Keratinocyte (primary cell): ENCODE data around the gene HDAC10. TPM values are rescaled to one million over a fixed set of nuclear protein-coding genes. Genes with fewer than 3 reads are reported as not detected.

Experiments
- DNase-seq: peaks from one replicate; pipeline ENCODE4 v3.0.0-alpha.2; 2011; ENCODE audit warnings: low read depth, missing footprints, low spot score
- FAIRE-seq: peaks from 2 replicates; lab custom pipeline; 2011; peaks lifted over from hg19 to GRCh38; lab: Jason Lieb, UNC
- H2AFZ ChIP-seq: 2 replicates; pipeline ENCODE4 v1.6.0; 2012; ENCODE audit warnings: low read length, control low read depth, inconsistent platforms; ENCODE audit not compliant: control insufficient read depth
- H3K27ac ChIP-seq: 2 replicates; pipeline ENCODE4 v1.5.1; 2011; ENCODE audit warnings: low read length; ENCODE audit not compliant: control insufficient read depth, insufficient read depth
- H3K27me3 ChIP-seq: 3 replicates; pipeline ENCODE4 v1.6.0; 2011; ENCODE audit warnings: low read length; ENCODE audit not compliant: control insufficient read depth, insufficient read depth; ENCODE audit errors: extremely low read depth
- H3K36me3 ChIP-seq, 2 experiments: 2 replicates in 1 of 2; 3 replicates in 1 of 2; pipeline ENCODE4 v1.5.1; 2011; ENCODE audit warnings: low read length in 2 of 2, mild to moderate bottlenecking in 1 of 2; ENCODE audit not compliant: control insufficient read depth in 2 of 2, insufficient read depth in 2 of 2; ENCODE audit errors: extremely low read depth in 1 of 2
- H3K4me1 ChIP-seq: 3 replicates; pipeline ENCODE4 v1.5.1; 2011; ENCODE audit warnings: low read length; ENCODE audit not compliant: control insufficient read depth, insufficient read depth; ENCODE audit errors: extremely low read depth
- H3K4me2 ChIP-seq: 3 replicates; pipeline ENCODE4 v1.6.0; 2011; ENCODE audit warnings: low read depth, low read length; ENCODE audit not compliant: control insufficient read depth, insufficient read depth; ENCODE audit errors: extremely low read depth
- H3K4me3 ChIP-seq, 3 experiments: fragments of 200-600 bp in 1 of 3; sonication (generic) in 1 of 3; 2 replicates in 2 of 3; 3 replicates in 1 of 3; pipeline ENCODE4 v1.5.1; 2011 to 2016; ENCODE audit warnings: low read length in 3 of 3, mild to moderate bottlenecking in 3 of 3, control low read depth in 2 of 3, inconsistent platforms in 1 of 3, low read depth in 1 of 3, mixed read lengths in 1 of 3, mixed run types in 1 of 3, moderate library complexity in 1 of 3; ENCODE audit not compliant: control insufficient read depth in 2 of 3, insufficient read depth in 2 of 3; ENCODE audit errors: extremely low read depth in 1 of 3
- H3K79me2 ChIP-seq: 2 replicates; pipeline ENCODE4 v1.6.0; 2012; ENCODE audit warnings: low read length; ENCODE audit not compliant: control insufficient read depth, insufficient read depth
- H3K9ac ChIP-seq: 3 replicates; pipeline ENCODE4 v1.6.0; 2011; ENCODE audit warnings: low read length; ENCODE audit not compliant: control insufficient read depth, insufficient read depth; ENCODE audit errors: extremely low read depth
- H3K9me1 ChIP-seq: 3 replicates; pipeline ENCODE4 v1.6.0; 2011; ENCODE audit warnings: low read length; ENCODE audit not compliant: control insufficient read depth, insufficient read depth; ENCODE audit errors: extremely low read depth
- H3K9me3 ChIP-seq: 2 replicates; pipeline ENCODE4 v1.5.1; 2012; ENCODE audit warnings: low read depth, low read length; ENCODE audit not compliant: control insufficient read depth
- H4K20me1 ChIP-seq: 3 replicates; pipeline ENCODE4 v1.6.0; 2011; ENCODE audit warnings: low read length; ENCODE audit not compliant: control insufficient read depth, insufficient read depth; ENCODE audit errors: extremely low read depth
- CTCF ChIP-seq, 3 experiments: IDR thresholded peaks in 1 of 3; conservative IDR thresholded peaks in 1 of 3; optimal IDR thresholded peaks in 1 of 3; 2 replicates in 2 of 3; 3 replicates in 1 of 3; pipeline versions ENCODE3 to v1.5.1; 2011; ENCODE audit warnings: low read length in 3 of 3, mild to moderate bottlenecking in 3 of 3, moderate library complexity in 2 of 3, control low read depth in 1 of 3, inconsistent platforms in 1 of 3; ENCODE audit not compliant: insufficient read depth in 2 of 3; ENCODE audit errors: extremely low read depth in 1 of 3
- EZH2 ChIP-seq: IDR thresholded peaks from one replicate; pipeline ENCODE4 v1.6.1; 2012; ENCODE audit warnings: inconsistent platforms, mild to moderate bottlenecking, low read length, moderate library complexity
- dilution Hi-C: fragments of 300-500 bp; cut with MboI; formaldehyde crosslinking; loops from one replicate; pipeline ENCODE4 v1.7.0; 2020; ENCODE audit warnings: low sequenced_read_pairs; ENCODE audit not compliant: extremely low pct_ligation_motif_present
- polyA plus RNA-seq, 5 experiments: library from polyadenylated mRNA; depleted of rRNA in 3 of 5; stranded (reverse) in 3 of 5; stranded (forward) in 1 of 5; unstranded in 1 of 5; fragments of >200 nt; gene quantifications; 1 replicate in 1 of 5; 2 replicates in 3 of 5; 3 replicates in 1 of 5; pipeline versions ENCODE4 v1.2.1 to v1.2.3, GENCODE V29; 2011 to 2012; ENCODE audit warnings: missing spikeins in 2 of 5, low read depth in 1 of 5, low replicate concordance in 1 of 5

HDAC10 gene
- polyA plus RNA-seq, 1 donor (not counting 4 experiments of a cell fraction or from before 2014, with no cell fraction given) = 4.7 TPM

- Histone ChIP-seq H4K20me1 (peaks cover 10% of the 10 kb centered on the region), H3K4me2 (no peak overlapping the region), H3K27ac (no peak overlapping the region), H3K9ac (no peak overlapping the region), H3K4me3 (no peak overlapping the region), H2AFZ (no peak overlapping the region), H3K4me1 (peaks cover 18% of the 10 kb centered on the region), H3K9me1 (no peaks in the 10 kb centered on the region), H3K9me3 (no peaks in the 10 kb centered on the region), H3K79me2 (peaks cover 76% of the 10 kb centered on the region), H3K36me3 (peaks cover 26 to 31% of the 10 kb centered on the region in 2 experiments), H3K27me3 (no peaks in the 10 kb centered on the region)
- DNase-seq (no peak), FAIRE-seq (no peak)
- dilution Hi-C loops = no loop called here
- TF ChIP-seq EZH2 (no peak), CTCF (optimal IDR thresholded peaks at IDR 0.05 in 1 of 3, IDR thresholded peaks at IDR 0.05 in 1 of 3, conservative IDR thresholded peaks at IDR 0.05 in 1 of 3; ENCODE audit: extremely low read depth in 1 of 3, insufficient read depth in 2 of 3, low read length in 3 of 3) (no peak)
Measured at GRCh38 chr22:50289942-50290630, 39.0 kb upstream of the HDAC10 start.

- H3K4me1 ChIP-seq = peaks cover 16% of the 10 kb centered on the region
- H3K27ac ChIP-seq = no peak overlapping the region
- FAIRE-seq (no peak), DNase-seq (no peak)
- H4K20me1 ChIP-seq = peaks cover 10% of the 10 kb centered on the region
- no peaks in the 10 kb centered on the region for H3K27me3 ChIP-seq
- no peak overlapping the region for H2AFZ ChIP-seq
- H3K4me3 ChIP-seq = no peak overlapping the region
- no peaks in the 10 kb centered on the region for H3K9me1 ChIP-seq
- dilution Hi-C loops = no loop called here
- no peak overlapping the region for H3K4me2 ChIP-seq
- TF ChIP-seq EZH2 = no peak
- no peak for TF ChIP-seq CTCF (optimal IDR thresholded peaks at IDR 0.05 in 1 of 3, IDR thresholded peaks at IDR 0.05 in 1 of 3, conservative IDR thresholded peaks at IDR 0.05 in 1 of 3; ENCODE audit: extremely low read depth in 1 of 3, insufficient read depth in 2 of 3, low read length in 3 of 3)
- no peak overlapping the region for H3K9ac ChIP-seq
- peaks cover 70% of the 10 kb centered on the region for H3K79me2 ChIP-seq
- no peaks in the 10 kb centered on the region for H3K9me3 ChIP-seq
- H3K36me3 ChIP-seq = peaks cover 23 to 31% of the 10 kb centered on the region in 2 experiments
Measured at GRCh38 chr22:50289151-50289941, 38.3 kb upstream of the HDAC10 start.
